Measurements from ENCODE around the gene IDUA.

Gene IDUA

GRCh38 chr4:948101-948935 is 38.5 kb upstream of the IDUA start:
- TF ChIP-seq, protein P1, sequence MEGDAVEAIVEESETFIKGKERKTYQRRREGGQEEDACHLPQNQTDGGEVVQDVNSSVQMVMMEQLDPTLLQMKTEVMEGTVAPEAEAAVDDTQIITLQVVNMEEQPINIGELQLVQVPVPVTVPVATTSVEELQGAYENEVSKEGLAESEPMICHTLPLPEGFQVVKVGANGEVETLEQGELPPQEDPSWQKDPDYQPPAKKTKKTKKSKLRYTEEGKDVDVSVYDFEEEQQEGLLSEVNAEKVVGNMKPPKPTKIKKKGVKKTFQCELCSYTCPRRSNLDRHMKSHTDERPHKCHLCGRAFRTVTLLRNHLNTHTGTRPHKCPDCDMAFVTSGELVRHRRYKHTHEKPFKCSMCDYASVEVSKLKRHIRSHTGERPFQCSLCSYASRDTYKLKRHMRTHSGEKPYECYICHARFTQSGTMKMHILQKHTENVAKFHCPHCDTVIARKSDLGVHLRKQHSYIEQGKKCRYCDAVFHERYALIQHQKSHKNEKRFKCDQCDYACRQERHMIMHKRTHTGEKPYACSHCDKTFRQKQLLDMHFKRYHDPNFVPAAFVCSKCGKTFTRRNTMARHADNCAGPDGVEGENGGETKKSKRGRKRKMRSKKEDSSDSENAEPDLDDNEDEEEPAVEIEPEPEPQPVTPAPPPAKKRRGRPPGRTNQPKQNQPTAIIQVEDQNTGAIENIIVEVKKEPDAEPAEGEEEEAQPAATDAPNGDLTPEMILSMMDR (IDR thresholded peaks at IDR 0.05; ENCODE audit: borderline replicate concordance, insufficient read depth, low read depth, low read length) = no peak
- H3K4me3 ChIP-seq (ENCODE audit: low read depth, low read length) = no peak overlapping the region

GRCh38 chr4:948936-949300 is 37.9 kb upstream of the IDUA start:
- no peak overlapping the region for H3K4me3 ChIP-seq (ENCODE audit: low read depth, low read length)
- TF ChIP-seq, protein P1 (IDR thresholded peaks at IDR 0.05; ENCODE audit: borderline replicate concordance, insufficient read depth, low read depth, low read length) = no peak

- TF ChIP-seq, protein P1 (IDR thresholded peaks at IDR 0.05; ENCODE audit: borderline replicate concordance, insufficient read depth, low read depth, low read length) = no peak
- H3K4me3 ChIP-seq (ENCODE audit: low read depth, low read length) = no peak overlapping the region
Measured at GRCh38 chr4:949656-950055, 37.2 kb upstream of the IDUA start.

DNA sequence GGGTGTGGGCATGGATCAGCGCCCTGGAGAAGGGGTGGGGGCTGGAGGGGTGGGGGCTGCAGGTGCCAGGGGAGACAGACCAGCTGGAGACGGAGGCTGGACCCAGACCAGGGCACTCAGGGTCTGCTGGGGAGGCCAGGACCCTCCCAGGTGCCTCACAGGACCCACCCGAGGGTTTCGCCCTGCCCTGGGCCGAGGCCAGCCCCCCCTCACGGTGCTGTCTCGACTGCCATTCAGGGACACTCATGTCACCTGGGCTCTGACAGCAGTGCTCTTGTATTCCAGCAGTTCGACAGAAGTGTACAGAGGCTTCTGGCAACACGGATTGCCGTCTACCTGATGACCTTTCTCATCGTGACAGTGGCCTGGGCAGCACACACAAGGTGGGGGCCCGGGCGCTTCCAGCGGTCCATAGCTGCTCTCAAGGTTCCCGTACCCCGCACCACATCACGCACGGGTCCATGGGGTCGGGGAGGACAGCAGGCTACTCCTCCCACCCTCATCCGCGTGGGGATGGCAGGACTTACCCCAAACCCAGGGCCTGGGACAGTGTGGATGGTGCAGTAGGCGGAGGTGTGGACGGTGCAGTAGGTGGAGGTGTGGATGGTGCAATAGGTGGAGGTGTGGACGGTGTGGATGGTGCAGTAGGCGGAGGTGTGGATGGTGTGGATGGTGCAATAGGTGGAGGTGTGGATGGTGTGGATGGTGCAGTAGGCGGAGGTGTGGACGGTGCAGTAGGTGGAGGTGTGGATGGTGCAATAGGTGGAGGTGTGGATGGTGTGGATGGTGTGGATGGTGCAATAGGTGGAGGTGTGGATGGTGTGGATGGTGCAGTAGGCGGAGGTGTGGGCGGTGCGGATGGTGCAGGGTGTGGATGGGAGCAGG is 36.5 kb upstream of the IDUA start:
- no peak overlapping the region for H3K4me3 ChIP-seq (ENCODE audit: low read depth, low read length)
- TF ChIP-seq, protein P1 (IDR thresholded peaks at IDR 0.05; ENCODE audit: borderline replicate concordance, insufficient read depth, low read depth, low read length) = no peak

- TF ChIP-seq, protein P1 (IDR thresholded peaks at IDR 0.05; ENCODE audit: borderline replicate concordance, insufficient read depth, low read depth, low read length) = no peak
- H3K4me3 ChIP-seq (ENCODE audit: low read depth, low read length) = no peak overlapping the region
Measured at GRCh38 chr4:951186-951585, 35.7 kb upstream of the IDUA start.

DNA sequence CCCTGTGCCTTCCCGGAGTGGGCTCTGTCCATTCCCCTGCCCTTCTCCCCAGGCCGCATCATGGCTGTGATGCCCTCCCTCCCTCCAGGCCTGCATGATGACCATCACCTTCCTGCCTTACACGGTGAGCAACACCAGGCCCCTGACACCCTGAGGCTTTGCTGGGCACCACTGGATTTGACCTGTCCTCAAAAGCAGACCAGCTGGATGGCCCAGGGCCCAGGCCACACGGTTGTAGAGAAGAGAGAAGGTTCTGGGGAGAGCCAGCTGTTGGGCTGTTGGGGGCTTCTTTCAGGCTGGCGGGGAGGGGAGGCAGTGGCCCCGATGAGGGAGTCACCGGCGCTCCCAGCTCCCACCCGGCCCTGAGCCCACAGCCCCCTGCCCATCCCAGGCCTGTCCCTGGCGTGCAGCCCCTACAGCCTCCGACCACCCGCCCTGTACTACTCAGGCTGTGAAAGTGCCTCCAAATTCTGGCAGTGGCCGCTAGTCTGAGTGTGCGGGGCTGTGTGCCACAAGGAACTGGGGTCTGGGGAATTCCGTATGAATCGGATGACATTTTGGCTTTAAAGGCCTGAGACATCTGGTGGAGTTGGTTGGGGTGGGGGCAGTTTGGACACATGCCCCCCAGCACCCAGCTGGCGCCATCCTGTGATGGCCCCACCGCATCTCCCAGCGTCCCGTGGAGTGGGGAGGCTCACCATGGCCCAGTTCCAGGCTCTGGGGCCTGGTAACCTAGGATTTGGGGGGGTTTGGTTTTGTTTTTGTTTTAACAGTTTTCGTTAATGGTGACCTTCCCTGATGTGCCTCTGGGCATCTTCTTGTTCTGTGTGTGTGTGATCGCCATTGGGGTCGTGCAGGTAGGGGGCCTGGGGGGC is 35.0 kb upstream of the IDUA start:
- TF ChIP-seq, protein P1 (IDR thresholded peaks at IDR 0.05; ENCODE audit: borderline replicate concordance, insufficient read depth, low read depth, low read length) = no peak
- no peak overlapping the region for H3K4me3 ChIP-seq (ENCODE audit: low read depth, low read length)
